Kidney tubule cell (primary cell): ENCODE measurements around the gene YRDC.
"Not testable (repeated sequence)": the region's sequence is repeated elsewhere in the genome, so short reads cannot be mapped to it uniquely, and the experiment has no call there.

Source experiments
- DNase-seq: peaks from one replicate; pipeline ENCODE4 v3.0.0-alpha.2; 2018; ENCODE audit warnings: low spot score

The YRDC gene

DNA sequence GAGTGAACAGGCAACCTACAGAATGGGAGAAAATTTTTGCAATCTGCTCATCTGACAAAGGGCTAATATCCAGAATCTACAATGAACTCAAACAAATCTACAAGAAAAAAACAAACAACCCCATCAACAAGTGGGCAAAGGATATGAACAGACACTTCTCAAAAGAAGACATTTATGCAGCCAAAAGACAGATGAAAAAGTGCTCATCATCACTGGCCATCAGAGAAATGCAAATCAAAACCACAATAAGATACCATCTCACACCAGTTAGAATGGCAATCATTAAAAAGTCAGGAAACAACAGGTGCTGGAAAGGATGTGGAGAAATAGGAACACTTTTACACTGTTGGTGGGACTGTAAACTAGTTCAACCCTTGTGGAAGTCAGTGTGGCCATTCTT lies 36.6 kb downstream of the YRDC start:
- not testable (repeated sequence) for DNase-seq

DNA sequence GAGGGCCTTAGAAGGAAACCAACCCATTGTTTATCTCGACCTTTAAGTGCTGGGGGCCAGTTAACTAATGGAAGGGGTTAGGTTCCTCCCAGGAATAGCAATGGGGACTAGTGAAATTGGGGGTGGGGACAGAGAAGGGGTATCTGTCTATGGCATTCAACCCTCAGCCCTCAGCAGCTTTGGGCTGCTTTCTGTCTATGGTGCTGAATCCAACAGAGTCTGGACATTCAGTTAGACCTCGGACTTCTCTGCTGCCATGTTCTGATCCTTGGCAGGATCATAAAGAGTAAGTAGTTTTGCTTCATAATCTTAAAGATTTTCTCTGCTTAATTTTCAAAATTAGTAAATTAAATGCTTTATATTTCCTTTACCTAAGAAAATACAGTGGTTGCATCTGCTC lies 40.5 kb downstream of the YRDC start:
- DNase-seq = no peak

DNA sequence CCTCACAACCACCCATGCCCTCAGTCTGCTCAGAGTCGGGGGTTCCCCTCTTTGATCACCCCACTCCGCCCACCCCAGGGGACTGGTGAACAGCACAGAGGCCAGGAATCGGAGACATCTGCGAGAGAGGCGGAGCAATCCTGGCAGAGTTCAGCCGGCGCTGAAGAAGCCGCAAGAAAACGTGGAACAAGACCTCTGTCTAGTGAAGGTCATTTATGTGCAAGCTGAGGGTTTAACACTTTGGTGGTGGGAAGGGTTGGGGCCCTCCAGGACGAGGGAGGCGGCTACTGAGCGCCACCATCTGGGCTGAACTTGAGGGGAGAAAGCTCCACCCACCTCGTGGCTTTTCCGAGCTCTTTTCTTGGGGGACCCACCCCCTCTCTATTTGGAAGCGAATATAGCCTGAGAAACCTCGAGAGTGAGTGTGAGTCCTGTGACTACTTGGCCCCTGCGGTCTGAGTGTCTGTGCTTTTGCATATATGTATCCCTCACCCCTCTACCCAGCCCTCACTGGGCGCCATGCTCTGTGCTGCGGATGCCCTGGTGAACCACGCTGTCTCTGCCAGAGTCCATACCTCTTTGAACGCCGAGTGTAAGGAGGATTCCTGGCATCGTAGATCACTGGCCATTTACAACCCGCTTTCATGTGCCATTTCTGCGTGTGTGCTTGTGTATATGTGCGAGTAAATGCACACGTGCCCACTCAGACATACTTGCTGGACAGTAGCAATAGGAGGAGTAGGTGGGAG lies 41.9 kb downstream of the YRDC start:
- DNase-seq = no peak

DNA sequence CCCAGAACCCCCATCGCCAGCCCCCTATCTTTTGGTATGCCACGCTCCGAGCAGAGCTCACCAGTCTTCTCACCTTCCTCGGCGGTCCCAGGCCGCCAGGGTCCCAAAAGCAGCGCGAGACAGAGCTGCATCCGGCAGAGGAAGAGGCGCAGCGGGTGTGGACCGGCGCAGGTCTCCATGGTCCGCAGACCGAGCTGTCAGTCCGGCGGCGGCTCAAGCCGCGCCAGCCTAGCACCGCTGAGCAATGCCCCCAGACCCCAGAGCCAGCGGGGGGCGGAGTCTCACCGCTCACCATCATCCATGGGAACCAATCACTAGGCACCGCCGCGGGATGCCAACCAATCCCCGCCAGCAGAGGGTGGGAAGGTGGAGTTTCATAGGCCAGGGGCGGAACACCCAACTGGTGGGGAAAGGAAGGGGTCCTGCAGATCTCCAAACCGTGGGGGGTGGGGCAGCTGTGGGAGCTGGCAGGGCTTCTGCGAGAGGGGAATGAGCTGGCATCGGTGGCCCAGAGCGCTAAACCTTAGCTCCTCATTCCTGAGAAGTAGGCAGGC lies 43.0 kb downstream of the YRDC start, which contains the start of gene EPHA10:
EPHA10 (minus strand) TSS at position 233 of the 554 bp plus-strand sequence; CDS start at position 179, 54 bp downstream.
- no peak for DNase-seq

DNA sequence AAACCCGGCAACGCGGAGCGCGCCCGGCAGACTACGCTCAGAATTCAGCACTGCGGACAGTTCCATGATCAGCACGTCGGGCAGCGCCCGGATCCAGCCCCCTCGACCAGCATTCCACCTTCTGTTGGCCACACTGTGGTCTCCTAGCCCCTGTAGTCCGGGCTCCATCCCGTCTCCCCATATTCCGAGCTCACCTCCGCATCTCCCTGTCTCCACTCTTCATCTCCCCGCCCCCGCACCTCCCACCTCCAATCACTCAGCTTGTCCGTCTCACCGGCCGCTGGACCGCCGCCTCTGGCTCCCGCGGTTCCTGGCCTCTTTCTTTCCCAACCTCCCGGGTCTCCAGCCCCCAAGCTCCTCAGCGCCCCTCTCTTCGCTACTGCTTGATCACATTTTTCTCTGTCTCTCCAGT lies 43.6 kb downstream of the YRDC start:
- peak; percentile 30 for DNase-seq

DNA sequence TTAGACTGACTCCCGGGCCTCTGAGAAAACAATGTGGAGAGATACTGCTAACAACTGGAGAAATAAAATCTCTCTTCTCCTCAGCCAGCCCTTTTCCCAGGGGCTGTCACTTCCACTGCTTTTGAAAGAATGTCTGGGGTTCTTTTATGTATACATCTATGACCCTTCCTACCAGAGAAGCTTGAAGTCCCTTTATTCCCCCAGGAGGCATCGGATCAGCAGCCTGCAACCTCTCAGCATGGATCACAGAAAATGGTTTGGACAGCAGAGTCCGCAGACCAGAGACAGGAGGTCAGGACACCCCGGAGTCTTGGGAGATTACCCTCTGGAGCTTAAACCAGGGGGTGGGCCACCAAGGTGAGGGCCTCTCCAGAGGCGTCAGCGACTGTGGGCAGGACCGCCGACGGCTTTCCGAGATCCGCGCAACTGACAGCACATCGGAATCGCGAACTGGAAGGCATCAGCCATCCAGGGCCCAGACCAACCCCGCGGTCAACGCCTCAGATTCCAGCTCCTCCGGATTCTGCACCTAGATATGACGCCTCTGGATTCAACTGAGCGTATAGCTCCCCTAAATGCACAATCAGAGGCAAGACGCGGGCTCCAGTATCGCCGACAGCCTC lies 44.1 kb downstream of the YRDC start:
- DNase-seq = no peak

DNA sequence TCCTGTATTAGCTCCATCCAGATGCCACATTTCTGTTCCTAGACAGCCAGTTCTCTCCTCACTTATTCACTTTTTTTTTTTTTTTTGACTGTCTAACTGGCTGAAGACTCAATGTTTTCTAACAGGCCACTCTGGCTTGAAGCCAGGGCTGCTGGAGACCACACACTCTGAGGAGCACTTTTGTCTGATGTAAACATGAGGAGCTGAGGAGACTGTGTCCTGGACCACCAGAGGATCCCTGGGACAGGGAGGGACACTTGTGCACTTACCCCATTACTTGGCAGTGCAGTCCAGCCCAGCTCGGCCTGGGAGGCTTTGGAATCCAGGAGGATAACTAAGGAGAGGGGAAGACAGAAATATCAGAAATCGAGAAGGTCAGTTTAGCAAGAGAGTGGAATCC lies 45.5 kb downstream of the YRDC start:
- no peak for DNase-seq

DNA sequence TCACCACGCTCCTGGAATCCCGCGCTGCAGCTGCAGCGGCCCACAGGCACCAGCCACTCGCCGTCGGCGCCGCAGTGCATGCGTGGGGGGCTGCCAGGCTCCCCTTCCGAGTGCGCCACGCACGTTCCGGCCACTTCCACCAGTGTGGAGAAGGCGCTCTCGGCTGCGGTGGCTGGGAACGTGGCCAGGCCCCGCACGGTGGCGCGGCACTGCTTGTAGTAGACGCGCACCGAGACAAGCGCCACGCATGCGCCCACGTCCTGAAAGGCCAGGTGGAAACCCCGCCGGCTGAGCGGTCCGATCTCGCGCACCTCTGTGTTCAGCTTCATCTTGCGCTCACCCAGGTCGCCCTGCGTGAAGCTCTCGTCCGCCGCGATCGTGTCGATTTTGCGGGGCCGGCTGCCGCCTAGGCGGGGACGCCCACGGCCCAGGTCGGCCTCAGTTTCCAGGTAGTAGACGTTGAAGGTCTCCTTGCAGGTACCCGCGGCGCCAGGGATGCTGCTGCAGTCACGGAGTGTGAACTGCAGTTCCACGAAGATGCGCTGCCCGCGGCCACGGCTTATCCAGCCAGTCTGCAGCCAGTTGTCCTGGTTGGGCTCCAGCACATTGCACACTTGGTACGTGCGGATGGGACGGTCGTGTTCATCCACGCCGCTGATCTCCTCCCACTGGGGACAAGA lies 46.5 kb downstream of the YRDC start:
- no peak for DNase-seq

DNA sequence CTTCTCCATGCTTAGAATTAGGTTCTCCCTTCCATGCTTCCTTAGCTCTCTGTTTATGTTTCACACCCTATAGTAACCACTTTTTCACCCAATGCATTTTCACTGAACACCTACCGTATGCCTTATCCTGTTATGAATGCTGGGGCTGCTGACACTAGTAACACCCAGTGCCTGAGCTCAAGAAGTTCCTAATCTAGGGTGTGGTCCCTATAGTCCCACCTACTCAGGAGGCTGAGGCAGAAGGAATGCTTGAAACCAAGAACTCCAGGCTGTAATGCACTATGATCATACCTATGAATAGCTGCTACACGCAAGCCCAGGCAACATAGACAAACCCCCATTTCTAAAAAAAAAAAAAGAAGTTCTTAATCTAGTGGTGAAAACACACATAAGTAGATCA lies 48.6 kb downstream of the YRDC start:
- no peak for DNase-seq

DNA sequence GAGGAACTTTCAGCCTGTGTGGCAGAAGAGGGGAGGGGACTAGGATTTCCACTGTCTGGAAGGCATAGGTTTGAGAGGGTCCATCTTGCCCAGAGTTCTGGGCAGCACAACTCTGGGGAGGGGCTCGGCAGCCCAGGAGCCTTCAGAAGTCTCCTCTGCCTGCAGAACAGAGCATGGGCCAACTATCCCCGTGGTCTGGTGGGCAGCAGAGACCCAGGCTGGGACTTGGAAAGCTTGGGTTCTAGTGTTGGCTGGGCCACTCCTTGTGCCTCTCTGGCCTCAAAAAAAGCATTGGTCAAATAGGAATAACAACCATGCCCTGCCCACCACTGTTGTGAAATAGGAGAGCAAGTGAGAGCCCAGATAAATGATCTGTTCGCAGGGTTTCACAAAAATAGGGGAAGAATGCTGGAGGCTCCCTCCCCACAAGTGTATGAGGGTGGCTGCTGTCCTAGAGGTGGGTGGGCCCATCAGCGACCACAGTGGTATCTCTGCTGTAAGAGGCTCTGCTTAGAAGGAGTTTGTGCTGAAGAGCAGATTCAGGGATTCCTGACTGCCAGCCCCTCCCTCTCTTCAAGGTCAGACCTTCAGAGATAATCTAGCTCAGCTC lies 52.0 kb downstream of the YRDC start:
- DNase-seq = no peak

DNA sequence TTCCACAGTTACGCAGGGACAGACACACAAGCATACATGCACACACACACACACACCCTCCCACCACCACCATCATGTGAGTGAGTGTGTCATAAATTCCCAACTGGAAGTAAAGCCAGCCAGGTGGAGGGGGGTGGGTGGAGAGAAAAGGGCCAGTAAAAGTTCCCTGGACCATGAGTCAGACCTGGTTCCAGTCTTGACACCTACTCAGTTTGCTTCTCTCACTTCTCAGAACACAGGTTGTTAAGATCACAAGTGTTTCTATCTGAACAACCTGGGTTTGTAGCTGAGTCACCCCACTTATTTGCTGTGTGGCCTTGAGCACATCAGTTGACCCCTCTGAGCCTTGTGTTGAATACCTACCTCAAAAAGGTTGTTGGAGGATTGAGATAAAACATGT lies 52.7 kb downstream of the YRDC start:
- peak; percentile 83 for DNase-seq

DNA sequence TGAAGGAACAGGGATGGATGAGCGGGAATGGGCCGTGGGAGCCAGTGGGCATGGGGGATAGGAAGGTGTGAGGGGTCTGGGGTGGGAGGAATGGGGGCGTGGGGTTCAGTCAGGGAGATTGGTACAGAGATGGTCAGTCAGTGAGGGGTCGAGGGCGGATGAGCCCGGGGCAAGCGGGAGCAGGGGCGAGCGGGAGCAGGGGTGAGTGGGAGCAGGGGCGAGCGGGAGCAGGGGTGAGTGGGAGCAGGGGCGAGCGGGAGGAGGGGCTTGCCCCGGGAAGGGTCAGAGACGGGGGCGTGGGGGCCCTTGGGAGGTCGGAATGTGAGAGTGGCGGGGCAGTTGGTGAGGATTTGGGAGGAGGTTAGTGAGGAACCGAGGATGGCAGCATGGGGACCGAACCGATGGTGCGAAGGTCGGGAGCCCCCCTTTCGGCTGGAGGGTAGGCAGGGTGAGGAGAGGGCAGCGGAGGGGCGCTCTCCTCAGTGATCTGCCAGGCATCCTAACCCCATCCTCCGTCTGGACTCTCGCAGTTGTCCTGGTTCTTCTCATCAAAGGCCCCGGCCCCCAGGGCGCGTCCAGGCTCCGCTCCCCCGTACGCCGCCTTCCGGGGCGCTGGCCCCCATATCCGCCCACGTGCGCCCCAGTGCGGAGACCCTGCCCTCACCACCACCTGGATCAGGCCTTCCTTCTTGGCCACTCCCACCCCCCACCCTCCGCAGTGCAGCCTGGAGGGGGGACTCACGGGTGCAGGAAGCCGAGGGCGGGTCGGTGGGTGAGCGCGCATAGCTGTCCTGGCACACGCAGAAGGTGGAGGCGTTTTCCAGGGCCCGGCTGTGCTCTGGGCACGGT lies 54.3 kb downstream of the YRDC start:
- no peak for DNase-seq
